Liver (tissue), 9 donors: ENCODE data around the gene JAK1. TPM values are rescaled to one million over a fixed set of nuclear protein-coding genes. Genes with fewer than 3 reads are reported as not detected.

ENCODE experiments used
- DNase-seq: peaks from one replicate; pipeline ENCODE4 v3.0.0-alpha.2; 2017; ENCODE audit warnings: low spot score
- H3K27ac ChIP-seq, 2 donors: one replicate each; pipeline ENCODE4 v1.7.0; 2013; ENCODE audit warnings: inconsistent platforms in 2 of 2, low read length in 2 of 2, control low read depth in 1 of 2, low read depth in 1 of 2, mild to moderate bottlenecking in 1 of 2
- H3K27me3 ChIP-seq, 4 donors: one replicate each; pipeline versions ENCODE4 v1.6.1 to v1.7.0; 2013; ENCODE audit warnings: low read length in 3 of 4, inconsistent platforms in 1 of 4, mild to moderate bottlenecking in 1 of 4, moderate library complexity in 1 of 4; ENCODE audit not compliant: control insufficient read depth in 4 of 4, insufficient read depth in 4 of 4
- H3K36me3 ChIP-seq, 4 donors: one replicate each; pipeline versions ENCODE4 v1.6.1 to v1.7.0; 2013; ENCODE audit warnings: low read length in 3 of 4, mild to moderate bottlenecking in 3 of 4, low read depth in 1 of 4, moderate library complexity in 1 of 4; ENCODE audit not compliant: control insufficient read depth in 4 of 4, insufficient read depth in 3 of 4
- H3K4me1 ChIP-seq, 4 donors: one replicate each; pipeline versions ENCODE4 v1.6.1 to v1.7.0; 2013; ENCODE audit warnings: low read length in 3 of 4, mild to moderate bottlenecking in 3 of 4, moderate library complexity in 1 of 4; ENCODE audit not compliant: control insufficient read depth in 4 of 4, insufficient read depth in 4 of 4
- H3K4me3 ChIP-seq, 3 donors: one replicate each; pipeline versions ENCODE4 v1.6.1 to v1.7.0; 2013; ENCODE audit warnings: low read length in 3 of 3, control low read depth in 1 of 3, low read depth in 1 of 3, mild to moderate bottlenecking in 1 of 3
- H3K9ac ChIP-seq, 2 donors: one replicate each; pipeline ENCODE4 v1.7.0; 2013; ENCODE audit warnings: low read length in 2 of 2, mild to moderate bottlenecking in 2 of 2, moderate library complexity in 2 of 2, control low read depth in 1 of 2, low read depth in 1 of 2
- H3K9me3 ChIP-seq, 4 donors: one replicate each; pipeline versions ENCODE4 v1.6.1 to v1.7.0; 2013; ENCODE audit warnings: low read length in 3 of 4; ENCODE audit not compliant: control insufficient read depth in 4 of 4
- CTCF ChIP-seq: fragments of 150-350 bp; IDR thresholded peaks from 2 replicates; pipeline ENCODE4 v1.5.1; 2017; ENCODE audit warnings: improper control_type of control experiment, low read depth, low read length; ENCODE audit not compliant: missing input control
- EGR1 ChIP-seq, 2 donors: IDR thresholded peaks; 2 replicates each; pipeline ENCODE4 v1.6.1; 2016 to 2018; ENCODE audit warnings: antibody characterized with exemption in 2 of 2, low read depth in 2 of 2
- FOXA1 ChIP-seq: IDR thresholded peaks from 2 replicates; pipeline ENCODE4 v1.6.1; 2016; ENCODE audit warnings: antibody characterized with exemption
- FOXA2 ChIP-seq: IDR thresholded peaks from 2 replicates; pipeline ENCODE4 v1.6.1; 2016; ENCODE audit warnings: antibody characterized with exemption
- HNF4A ChIP-seq, 2 donors: conservative IDR thresholded peaks; 2 replicates each; pipeline ENCODE4 v1.6.1; 2016; ENCODE audit warnings: antibody characterized with exemption in 2 of 2, mild to moderate bottlenecking in 2 of 2
- HNF4G ChIP-seq: IDR thresholded peaks from 2 replicates; pipeline ENCODE4 v1.6.1; 2016; ENCODE audit warnings: antibody characterized with exemption
- JUND ChIP-seq, 2 donors: IDR thresholded peaks; 2 replicates each; pipeline ENCODE4 v1.6.1; 2016; ENCODE audit warnings: antibody characterized with exemption in 2 of 2
- MAX ChIP-seq: IDR thresholded peaks from 2 replicates; pipeline ENCODE4 v1.6.1; 2016; ENCODE audit warnings: antibody characterized with exemption
- NR2F2 ChIP-seq: IDR thresholded peaks from 2 replicates; pipeline ENCODE4 v1.6.1; 2016; ENCODE audit warnings: antibody characterized with exemption
- RAD21 ChIP-seq, 2 donors: IDR thresholded peaks; 2 replicates each; pipeline ENCODE4 v1.6.1; 2016; ENCODE audit warnings: antibody characterized with exemption in 2 of 2, mild to moderate bottlenecking in 2 of 2
- REST ChIP-seq: IDR thresholded peaks from 2 replicates; pipeline ENCODE4 v1.6.1; 2016; ENCODE audit warnings: antibody characterized with exemption, mild to moderate bottlenecking
- SP1 ChIP-seq: IDR thresholded peaks from 2 replicates; pipeline ENCODE4 v1.6.1; 2018; ENCODE audit warnings: antibody characterized with exemption, mild to moderate bottlenecking
- TAF1 ChIP-seq: conservative IDR thresholded peaks from 2 replicates; pipeline ENCODE4 v1.6.1; 2016; ENCODE audit warnings: antibody characterized with exemption, mild to moderate bottlenecking
- YY1 ChIP-seq: IDR thresholded peaks from 2 replicates; pipeline ENCODE4 v1.6.1; 2016; ENCODE audit warnings: antibody characterized with exemption, mild to moderate bottlenecking
- WGBS: extraction: QIAGEN DNeasy Blood & Tissue Kit; methylation state at CpG from one replicate; pipeline ENCODE4 v1.1.7; 2013; 5-methylcytosine and 5-hydroxymethylcytosine counted together
- polyA plus RNA-seq, 2 donors: library from polyadenylated mRNA; stranded (reverse) in 1 of 2; unstranded in 1 of 2; fragments of 200-250 nt in 1 of 2; fragments of >200 nt in 1 of 2; fragmentation: Nextera tagmentation in 1 of 2; extraction: Ambion mirVana in 1 of 2; gene quantifications; one replicate each; pipeline versions ENCODE4 v1.2.1 to v1.2.3, GENCODE V29; 2013 to 2015
- total RNA-seq, 2 donors: library from RNA; depleted of rRNA; stranded (reverse); fragments of >200 nt; gene quantifications; one replicate each; pipeline ENCODE4 v1.2.3, GENCODE V29; 2014
- TF ChIP-seq, protein P1 (sequence below): IDR thresholded peaks from 2 replicates; pipeline ENCODE4 v1.6.1; 2016; ENCODE audit warnings: antibody characterized with exemption
- donor health status: healthy.
- donor health status: healthy.
- donor health status: healthy.
- donor health status: healthy.
- donor health status: healthy.

JAK1 gene
- total and polyA plus RNA-seq, 4 donors, result 24.1 to 68.6 (median 34.5) TPM

DNA sequence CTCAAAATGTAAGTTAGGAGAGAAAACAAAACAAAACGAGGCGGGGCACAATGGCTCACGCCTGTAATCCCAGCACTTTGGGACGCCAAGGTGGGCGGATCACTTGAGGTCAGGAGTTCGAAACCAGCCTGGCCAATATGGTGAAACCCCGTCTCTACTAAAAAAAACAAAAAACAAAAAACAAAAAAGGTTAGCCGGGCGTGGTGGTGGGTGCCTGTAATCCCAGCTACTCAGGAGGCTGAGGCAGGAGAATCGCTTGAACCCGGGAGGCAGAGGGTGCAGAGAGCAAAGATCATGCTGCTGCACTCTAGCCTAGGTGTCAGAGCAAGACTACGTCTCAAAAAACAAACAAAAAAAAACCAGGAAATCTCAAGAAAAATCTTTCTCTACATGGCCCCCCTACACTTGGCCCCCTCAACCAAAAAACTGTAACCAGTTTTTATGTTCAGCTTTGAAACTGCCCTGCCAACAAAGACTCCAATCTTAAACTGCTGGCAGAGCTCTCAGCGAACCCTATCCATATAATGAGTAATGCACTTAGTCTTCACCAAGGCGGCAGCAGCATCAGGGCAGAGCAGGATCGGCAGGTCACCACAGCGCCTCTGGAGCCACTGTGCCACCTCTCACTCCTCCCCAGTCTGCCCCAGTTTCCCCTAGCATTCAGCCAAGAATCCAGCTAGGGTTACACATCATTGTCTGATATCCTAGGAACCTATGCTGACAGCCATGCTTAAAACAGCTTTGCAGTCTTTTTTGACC lies 71.7 kb downstream of the JAK1 start:
- no peak overlapping the region for H3K9ac ChIP-seq
- WGBS, result 84% methylated on average over 16 of the region's 16 CpGs
- H3K27ac ChIP-seq, result no peak overlapping the region
- H3K9me3 ChIP-seq, result no peaks in the 10 kb centered on the region
- no peaks in the 10 kb centered on the region for H3K36me3 ChIP-seq
- TF ChIP-seq TAF1 (no peak), NR2F2 (no peak), FOXA2 (no peak), RAD21 (IDR thresholded peaks at IDR 0.05) (no peak), REST (no peak)
- H3K27me3 ChIP-seq, result no peaks in the 10 kb centered on the region
- no peak overlapping the region for H3K4me3 ChIP-seq
- no peak for DNase-seq
- peaks cover 6 to 25% (median 13%) of the 10 kb centered on the region in 4 donors for H3K4me1 ChIP-seq

DNA sequence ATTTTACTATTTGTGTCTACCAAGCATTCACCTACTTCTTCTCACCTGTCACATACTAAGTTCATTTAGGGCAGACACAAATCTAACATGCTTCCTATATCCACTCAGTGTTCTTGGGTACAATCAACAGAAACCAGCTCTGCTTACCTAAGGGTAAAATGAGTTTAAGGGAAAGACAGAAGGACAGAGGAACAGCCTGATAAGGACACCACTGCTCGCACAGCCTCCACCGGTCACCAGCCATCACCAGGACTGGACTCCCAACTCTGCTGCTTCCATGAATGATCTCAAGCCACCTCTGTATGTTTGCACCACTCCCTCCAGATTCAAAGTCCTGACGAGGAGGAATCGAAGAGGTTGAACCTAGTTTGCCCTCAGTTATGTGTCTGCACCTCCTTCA lies 72.4 kb downstream of the JAK1 start:
- Histone ChIP-seq H3K27me3 (no peaks in the 10 kb centered on the region), H3K9me3 (no peaks in the 10 kb centered on the region), H3K9ac (no peak overlapping the region), H3K4me3 (no peak overlapping the region), H3K27ac (no peak overlapping the region), H3K36me3 (no peaks in the 10 kb centered on the region), H3K4me1 (peaks cover 6 to 25% (median 12%) of the 10 kb centered on the region in 4 donors)
- 87% methylated on average over 4 of the region's 4 CpGs for WGBS
- no peak for DNase-seq
- TF ChIP-seq REST, result no peak
- no peak for TF ChIP-seq JUND (IDR thresholded peaks at IDR 0.05)
- no peak for TF ChIP-seq EGR1 (IDR thresholded peaks at IDR 0.05; ENCODE audit: low read depth in 2 of 2)
- TF ChIP-seq, protein P1, sequence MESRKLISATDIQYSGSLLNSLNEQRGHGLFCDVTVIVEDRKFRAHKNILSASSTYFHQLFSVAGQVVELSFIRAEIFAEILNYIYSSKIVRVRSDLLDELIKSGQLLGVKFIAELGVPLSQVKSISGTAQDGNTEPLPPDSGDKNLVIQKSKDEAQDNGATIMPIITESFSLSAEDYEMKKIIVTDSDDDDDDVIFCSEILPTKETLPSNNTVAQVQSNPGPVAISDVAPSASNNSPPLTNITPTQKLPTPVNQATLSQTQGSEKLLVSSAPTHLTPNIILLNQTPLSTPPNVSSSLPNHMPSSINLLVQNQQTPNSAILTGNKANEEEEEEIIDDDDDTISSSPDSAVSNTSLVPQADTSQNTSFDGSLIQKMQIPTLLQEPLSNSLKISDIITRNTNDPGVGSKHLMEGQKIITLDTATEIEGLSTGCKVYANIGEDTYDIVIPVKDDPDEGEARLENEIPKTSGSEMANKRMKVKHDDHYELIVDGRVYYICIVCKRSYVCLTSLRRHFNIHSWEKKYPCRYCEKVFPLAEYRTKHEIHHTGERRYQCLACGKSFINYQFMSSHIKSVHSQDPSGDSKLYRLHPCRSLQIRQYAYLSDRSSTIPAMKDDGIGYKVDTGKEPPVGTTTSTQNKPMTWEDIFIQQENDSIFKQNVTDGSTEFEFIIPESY, result no peak
- no peak for TF ChIP-seq FOXA1
- TF ChIP-seq NR2F2, result no peak
- TF ChIP-seq SP1, result no peak
- TF ChIP-seq HNF4A (conservative IDR thresholded peaks at IDR 0.05), result no peak
- TF ChIP-seq FOXA2, result no peak
- TF ChIP-seq HNF4G, result no peak
- TF ChIP-seq CTCF, result no peak
- TF ChIP-seq MAX, result no peak
- no peak for TF ChIP-seq YY1
